ENCODE results near the gene AGR2. TPM values are rescaled to one million over a fixed set of nuclear protein-coding genes. Genes with fewer than 3 reads are reported as not detected.

The AGR2 gene
- total RNA-seq, 4 donors from 2014 or later = 2.6 to 23.9 (median 4.1) TPM; not detected in 1

DNA sequence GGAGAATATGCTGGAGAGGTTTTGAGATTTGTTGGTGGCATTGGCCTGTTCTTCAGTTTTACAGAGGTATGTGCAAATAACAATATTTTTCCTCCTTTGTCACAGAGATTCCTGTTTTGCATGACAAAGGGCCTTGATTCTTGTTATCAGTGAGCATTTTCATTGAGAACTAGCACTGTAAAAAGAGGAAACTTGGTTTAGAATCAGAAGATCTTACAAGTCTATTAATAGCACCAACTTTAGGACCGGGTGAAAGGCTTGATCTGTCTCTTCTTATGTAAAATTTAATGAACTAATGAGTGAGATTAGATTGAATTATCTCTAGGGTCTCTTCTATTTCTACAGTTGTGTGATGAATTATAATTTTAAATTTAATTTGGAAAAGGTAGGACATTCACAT lies 25.7 kb downstream of the AGR2 start:
- DNase-seq = no peak
- Histone ChIP-seq H3K9me3 (no peaks in the 10 kb centered on the region), H3K36me3 (no peaks in the 10 kb centered on the region), H3K4me3 (replicated peaks in 1 of 3) (no peak overlapping the region), H3K27me3 (no peaks in the 10 kb centered on the region), H3K4me1 (no peaks in the 10 kb centered on the region), H3K27ac (no peak overlapping the region)
- 84 to 90% methylated on average over 1 of the region's 1 CpG for WGBS, 2 donors
- intact Hi-C loops (cut with DNase I) = no loop called here
- TF ChIP-seq, protein P1, sequence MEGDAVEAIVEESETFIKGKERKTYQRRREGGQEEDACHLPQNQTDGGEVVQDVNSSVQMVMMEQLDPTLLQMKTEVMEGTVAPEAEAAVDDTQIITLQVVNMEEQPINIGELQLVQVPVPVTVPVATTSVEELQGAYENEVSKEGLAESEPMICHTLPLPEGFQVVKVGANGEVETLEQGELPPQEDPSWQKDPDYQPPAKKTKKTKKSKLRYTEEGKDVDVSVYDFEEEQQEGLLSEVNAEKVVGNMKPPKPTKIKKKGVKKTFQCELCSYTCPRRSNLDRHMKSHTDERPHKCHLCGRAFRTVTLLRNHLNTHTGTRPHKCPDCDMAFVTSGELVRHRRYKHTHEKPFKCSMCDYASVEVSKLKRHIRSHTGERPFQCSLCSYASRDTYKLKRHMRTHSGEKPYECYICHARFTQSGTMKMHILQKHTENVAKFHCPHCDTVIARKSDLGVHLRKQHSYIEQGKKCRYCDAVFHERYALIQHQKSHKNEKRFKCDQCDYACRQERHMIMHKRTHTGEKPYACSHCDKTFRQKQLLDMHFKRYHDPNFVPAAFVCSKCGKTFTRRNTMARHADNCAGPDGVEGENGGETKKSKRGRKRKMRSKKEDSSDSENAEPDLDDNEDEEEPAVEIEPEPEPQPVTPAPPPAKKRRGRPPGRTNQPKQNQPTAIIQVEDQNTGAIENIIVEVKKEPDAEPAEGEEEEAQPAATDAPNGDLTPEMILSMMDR (IDR thresholded peaks at IDR 0.05) = no peak
- TF ChIP-seq POLR2A (IDR thresholded peaks at IDR 0.05) = no peak

DNA sequence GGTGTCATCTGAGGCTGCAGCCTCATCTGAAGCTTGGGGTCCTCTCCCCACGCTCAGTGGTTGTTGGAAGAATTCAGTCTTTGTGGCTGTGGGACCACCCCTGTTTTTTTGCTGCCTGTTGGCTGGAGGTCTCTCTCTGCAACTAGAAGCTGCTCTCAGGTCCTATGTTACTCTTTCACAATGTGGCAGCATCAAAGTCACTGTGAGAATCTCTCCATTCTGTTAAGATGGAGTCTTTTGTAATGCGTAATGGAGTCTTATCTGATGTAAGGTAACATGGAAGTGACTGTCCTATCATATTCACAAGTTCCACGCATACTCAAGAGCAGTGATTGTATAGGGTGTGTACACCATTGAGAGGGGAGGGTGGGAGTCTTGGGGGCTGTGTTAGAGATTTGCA lies 26.3 kb downstream of the AGR2 start:
- DNase-seq = no peak
- Histone ChIP-seq H3K4me1 (no peaks in the 10 kb centered on the region), H3K4me3 (replicated peaks in 1 of 3) (no peak overlapping the region), H3K27ac (no peak overlapping the region), H3K27me3 (no peaks in the 10 kb centered on the region), H3K9me3 (no peaks in the 10 kb centered on the region), H3K36me3 (no peaks in the 10 kb centered on the region)
- 96% methylated on average over 3 of the region's 3 CpGs for WGBS, 2 donors
- no peak for TF ChIP-seq POLR2A (IDR thresholded peaks at IDR 0.05)
- TF ChIP-seq, protein P1 (IDR thresholded peaks at IDR 0.05) = no peak
- intact Hi-C loops (cut with DNase I) = no loop called here

DNA sequence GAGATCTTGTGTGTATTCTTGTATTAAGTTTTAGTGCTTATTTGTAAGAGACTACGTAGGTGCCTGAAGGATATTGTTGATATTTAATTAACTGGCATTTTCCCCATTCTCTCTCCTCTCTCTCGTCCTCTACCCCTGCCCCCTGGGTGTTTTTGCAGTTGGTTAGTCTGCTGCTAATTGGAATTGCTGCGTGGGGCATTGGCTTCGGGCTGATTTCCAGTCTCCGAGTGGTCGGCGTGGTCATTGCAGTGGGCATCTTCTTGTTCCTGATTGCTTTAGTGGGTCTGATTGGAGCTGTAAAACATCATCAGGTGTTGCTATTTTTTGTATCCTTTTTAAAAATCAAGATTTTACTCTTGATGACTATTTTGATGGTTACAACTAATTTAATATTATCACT lies 28.7 kb downstream of the AGR2 start:
- intact Hi-C loops (cut with DNase I) = no loop called here

GRCh38 chr7:16774986-16775385 lies 29.8 kb downstream of the AGR2 start:
- H3K9me3 ChIP-seq = no peaks in the 10 kb centered on the region
- no peak for DNase-seq
- no peak overlapping the region for H3K4me3 ChIP-seq (replicated peaks in 1 of 3)
- intact Hi-C loops (cut with DNase I) = no loop called here
- no peak overlapping the region for H3K27ac ChIP-seq
- no peak for TF ChIP-seq POLR2A (IDR thresholded peaks at IDR 0.05)
- TF ChIP-seq, protein P1 (IDR thresholded peaks at IDR 0.05) = no peak
- no peaks in the 10 kb centered on the region for H3K36me3 ChIP-seq
- H3K27me3 ChIP-seq = no peaks in the 10 kb centered on the region
- H3K4me1 ChIP-seq = peaks cover 5 to 11% of the 10 kb centered on the region in 2 donors

More for the DNA sequence above, 28.7 kb downstream of the AGR2 start:
- Histone ChIP-seq H3K4me3 (replicated peaks in 1 of 3) (no peak overlapping the region), H3K36me3 (no peaks in the 10 kb centered on the region), H3K27me3 (no peaks in the 10 kb centered on the region), H3K27ac (no peak overlapping the region), H3K9me3 (no peaks in the 10 kb centered on the region), H3K4me1 (peaks cover 5 to 7% of the 10 kb centered on the region in 2 donors)
- DNase-seq = no peak
- 90 to 92% methylated on average over 7 of the region's 7 CpGs for WGBS, 2 donors
- TF ChIP-seq, protein P1 (IDR thresholded peaks at IDR 0.05) = no peak
- no peak for TF ChIP-seq POLR2A (IDR thresholded peaks at IDR 0.05)

DNA sequence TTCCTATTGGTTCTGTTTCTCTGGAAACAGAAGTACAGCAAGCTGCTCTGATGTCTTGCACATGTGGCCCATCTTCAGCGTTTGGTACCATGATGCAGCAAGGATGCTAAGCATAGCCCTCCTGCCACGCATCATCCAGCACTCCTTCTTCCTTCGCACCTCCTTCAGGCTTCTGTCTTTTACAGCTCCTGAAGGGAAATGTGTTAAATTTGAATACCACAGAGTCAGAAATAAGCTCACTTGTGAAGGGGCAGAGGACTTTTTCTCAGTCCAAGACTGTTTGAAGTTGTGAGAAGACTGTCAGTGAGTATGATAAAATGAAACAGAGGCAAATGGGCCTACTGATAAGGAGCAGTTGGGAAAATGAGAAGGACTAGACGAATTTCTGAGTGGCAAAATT lies 30.5 kb downstream of the AGR2 start:
- TF ChIP-seq, protein P1 (IDR thresholded peaks at IDR 0.05) = no peak
- TF ChIP-seq POLR2A (IDR thresholded peaks at IDR 0.05) = no peak
- DNase-seq = no peak
- H3K4me3 ChIP-seq (replicated peaks in 1 of 3) = no peak overlapping the region
- no peaks in the 10 kb centered on the region for H3K36me3 ChIP-seq
- no peak overlapping the region for H3K27ac ChIP-seq
- intact Hi-C loops (cut with DNase I) = no loop called here
- WGBS, 2 donors = 82 to 83% methylated on average over 4 of the region's 4 CpGs
- H3K27me3 ChIP-seq = no peaks in the 10 kb centered on the region
- H3K4me1 ChIP-seq = peaks cover 5 to 11% of the 10 kb centered on the region in 2 donors
- H3K9me3 ChIP-seq = no peaks in the 10 kb centered on the region
